DMS53 (cell line): ENCODE measurements around the gene STX4.

Experiments
- DNase-seq: peaks from one replicate; lab custom pipeline; 2025; lab: John Stamatoyannopoulos, UW

STX4 gene

GRCh38 chr16:31032736-31033708 lies at the start of gene STX4:
Gene STX4 (plus strand): TSS chr16:31033558. CDS start chr16:31033806, 248 bp downstream.
- peak; percentile 94 for DNase-seq

GRCh38 chr16:30983898-30984610 lies 49.3 kb upstream of the STX4 start:
- DNase-seq: no peak

- DNase-seq: peak; percentile 88
Observed at GRCh38 chr16:30984669-30985400, 48.5 kb upstream of the STX4 start, which contains the start of gene HSD3B7. Gene HSD3B7 (plus strand): TSS chr16:30985207. CDS start chr16:30985659, 452 bp downstream.

- peak; percentile 91 for DNase-seq
Observed at GRCh38 chr16:30985401-30986128, 47.8 kb upstream of the STX4 start.

- no peak for DNase-seq
Observed at GRCh38 chr16:30986129-30986991, 47.0 kb upstream of the STX4 start.

GRCh38 chr16:30987581-30988190 lies 45.7 kb upstream of the STX4 start:
- no peak for DNase-seq

- DNase-seq: no peak
Observed at GRCh38 chr16:30989469-30990047, 43.8 kb upstream of the STX4 start.

- no peak for DNase-seq
Observed at GRCh38 chr16:30990105-30990504, 43.3 kb upstream of the STX4 start.

GRCh38 chr16:30991052-30991451 lies 42.3 kb upstream of the STX4 start:
- no peak for DNase-seq

- no peak for DNase-seq
Observed at GRCh38 chr16:30992276-30992780, 41.0 kb upstream of the STX4 start.

- DNase-seq: peak; percentile 33
Observed at GRCh38 chr16:30992931-30993816, 40.2 kb upstream of the STX4 start.

- no peak for DNase-seq
Observed at GRCh38 chr16:30995927-30996323, 37.4 kb upstream of the STX4 start.

- no peak for DNase-seq
Observed at GRCh38 chr16:30996324-30996984, 36.9 kb upstream of the STX4 start.

GRCh38 chr16:30996985-30997724 lies 36.2 kb upstream of the STX4 start:
- DNase-seq: peak; percentile 75

- DNase-seq: no peak
Observed at GRCh38 chr16:30997725-30998711, 35.3 kb upstream of the STX4 start.
